ENCODE results near the gene RPL29.

The RPL29 gene

GRCh38 chr3:51966016-51966415 lies 29.7 kb downstream of the RPL29 start:
- H3K4me3 ChIP-seq (replicated peaks; ENCODE audit: low read depth, low read length) = no peak overlapping the region
- TF ChIP-seq CTCF (IDR thresholded peaks at IDR 0.05; ENCODE audit: insufficient read depth, low read length, poor library complexity, severe bottlenecking) = no peak
- H3K36me3 ChIP-seq (ENCODE audit: control insufficient read depth, insufficient read depth, low read length) = peaks cover 2% of the 10 kb centered on the region; the same call in 1 of the 2 replicates
- DNase-seq (ENCODE audit: extremely low read depth, insufficient read length) = no peak
- no peaks in the 10 kb centered on the region for H3K27me3 ChIP-seq (replicated peaks; ENCODE audit: control insufficient read depth, insufficient read depth, low read length)

GRCh38 chr3:51964521-51964920 lies 31.2 kb downstream of the RPL29 start:
- Histone ChIP-seq H3K27me3 (replicated peaks; ENCODE audit: control insufficient read depth, insufficient read depth, low read length) (no peaks in the 10 kb centered on the region), H3K4me3 (replicated peaks; ENCODE audit: low read depth, low read length) (no peak overlapping the region), H3K36me3 (ENCODE audit: control insufficient read depth, insufficient read depth, low read length) (no peaks in the 10 kb centered on the region)
- TF ChIP-seq CTCF (IDR thresholded peaks at IDR 0.05; ENCODE audit: insufficient read depth, low read length, poor library complexity, severe bottlenecking) = no peak
- no peak for DNase-seq (ENCODE audit: extremely low read depth, insufficient read length)

GRCh38 chr3:51963951-51964451 lies 31.7 kb downstream of the RPL29 start:
- no peak for DNase-seq (ENCODE audit: extremely low read depth, insufficient read length)
- no peak overlapping the region for H3K4me3 ChIP-seq (replicated peaks; ENCODE audit: low read depth, low read length)
- no peaks in the 10 kb centered on the region for H3K36me3 ChIP-seq (ENCODE audit: control insufficient read depth, insufficient read depth, low read length)
- TF ChIP-seq CTCF (IDR thresholded peaks at IDR 0.05; ENCODE audit: insufficient read depth, low read length, poor library complexity, severe bottlenecking) = no peak
- H3K27me3 ChIP-seq (replicated peaks; ENCODE audit: control insufficient read depth, insufficient read depth, low read length) = no peaks in the 10 kb centered on the region

- no peak for DNase-seq (ENCODE audit: extremely low read depth, insufficient read length)
- H3K4me3 ChIP-seq (replicated peaks; ENCODE audit: low read depth, low read length) = no peak overlapping the region
- no peaks in the 10 kb centered on the region for H3K27me3 ChIP-seq (replicated peaks; ENCODE audit: control insufficient read depth, insufficient read depth, low read length)
- TF ChIP-seq CTCF (IDR thresholded peaks at IDR 0.05; ENCODE audit: insufficient read depth, low read length, poor library complexity, severe bottlenecking) = no peak
- no peaks in the 10 kb centered on the region for H3K36me3 ChIP-seq (ENCODE audit: control insufficient read depth, insufficient read depth, low read length)
Observed at GRCh38 chr3:51962854-51963530, 32.7 kb downstream of the RPL29 start.

- TF ChIP-seq CTCF (IDR thresholded peaks at IDR 0.05; ENCODE audit: insufficient read depth, low read length, poor library complexity, severe bottlenecking) = no peak
- Histone ChIP-seq H3K27me3 (replicated peaks; ENCODE audit: control insufficient read depth, insufficient read depth, low read length) (no peaks in the 10 kb centered on the region), H3K36me3 (ENCODE audit: control insufficient read depth, insufficient read depth, low read length) (no peaks in the 10 kb centered on the region), H3K4me3 (replicated peaks; ENCODE audit: low read depth, low read length) (no peak overlapping the region)
- DNase-seq (ENCODE audit: extremely low read depth, insufficient read length) = no peak
Observed at GRCh38 chr3:51961602-51962569, 33.8 kb downstream of the RPL29 start.

Measured in GM06990 (cell line).